HG03039 (cell line): ENCODE results near the gene CAV1.

Experiments
- ATAC-seq: cut with Tn5 transposase; IDR thresholded peaks from one replicate; pipeline ENCODE4 v1.9.1; 2021; ENCODE audit warnings: mild to moderate bottlenecking, moderate library complexity; ENCODE audit not compliant: unreplicated experiment

The CAV1 gene

GRCh38 chr7:116553168-116553964 is 28.5 kb downstream of the CAV1 start:
- no peak for ATAC-seq

DNA sequence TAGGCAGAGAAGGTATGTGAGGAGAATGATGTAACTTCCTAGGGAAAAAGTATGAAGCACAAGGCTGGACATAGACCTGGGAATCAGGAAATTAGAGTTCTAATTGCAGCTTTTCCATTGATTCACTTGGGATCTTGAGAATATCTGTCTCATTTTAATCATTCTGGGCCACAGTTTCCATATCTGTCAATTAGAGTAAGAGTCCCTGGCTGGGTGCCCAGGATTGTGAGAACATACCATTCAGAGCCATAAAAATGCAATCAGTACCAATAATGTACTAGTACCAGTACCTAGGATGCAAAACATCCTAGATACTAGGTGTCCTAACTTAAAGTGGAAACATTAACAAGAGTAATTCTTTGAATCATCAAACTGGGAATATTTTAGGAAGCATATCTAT is 29.6 kb downstream of the CAV1 start:
- no peak for ATAC-seq

DNA sequence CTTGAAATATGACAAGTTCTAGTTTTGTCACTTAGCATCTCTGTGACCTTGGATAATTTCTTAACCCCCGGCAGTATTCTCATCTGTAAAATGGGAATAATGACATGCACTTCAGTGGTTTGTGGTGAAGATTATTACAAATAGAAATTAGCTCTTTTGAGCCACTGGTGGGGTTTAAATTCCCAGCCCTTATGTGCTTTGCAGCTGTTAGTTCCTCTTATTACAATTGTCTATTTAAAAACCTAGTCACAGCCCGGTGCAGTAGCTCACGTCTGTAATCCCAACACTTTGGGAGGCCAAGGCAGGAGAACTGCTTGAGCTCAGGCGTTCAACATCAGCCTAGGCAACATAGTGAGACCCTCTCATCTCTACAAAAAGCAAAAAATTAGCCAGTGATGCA is 30.1 kb downstream of the CAV1 start:
- no peak for ATAC-seq

DNA sequence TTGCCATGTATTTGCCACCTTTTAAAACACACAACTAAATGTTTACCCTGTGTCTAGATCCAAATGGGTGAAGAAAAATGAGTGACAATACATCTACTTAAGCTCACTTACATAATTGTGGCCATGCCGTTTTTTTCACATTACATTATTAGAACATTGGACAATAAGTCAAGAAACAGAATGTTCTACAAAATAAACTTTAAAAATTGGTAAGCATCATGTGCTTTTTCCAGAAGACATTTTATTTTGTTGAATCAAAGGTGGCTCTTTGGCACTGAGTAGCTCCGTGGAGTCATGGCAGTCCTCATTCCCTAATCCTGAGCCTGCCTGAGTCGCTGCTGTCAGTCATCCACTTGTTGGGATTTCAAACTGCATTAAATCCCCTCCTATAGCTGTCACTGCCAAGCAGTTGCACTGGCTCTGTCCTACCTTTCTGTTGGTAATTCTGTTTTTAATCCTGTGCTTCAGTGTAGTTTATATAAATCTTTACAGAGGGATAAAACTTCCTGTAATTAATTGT is 32.3 kb downstream of the CAV1 start:
- no peak for ATAC-seq

- no peak for ATAC-seq
Measured at GRCh38 chr7:116557901-116558300, 33.1 kb downstream of the CAV1 start.

- ATAC-seq: no peak
Measured at GRCh38 chr7:116560021-116560970, 35.5 kb downstream of the CAV1 start.

GRCh38 chr7:116561697-116562483 is 37.1 kb downstream of the CAV1 start:
- no peak for ATAC-seq

- ATAC-seq: no peak
Measured at GRCh38 chr7:116562529-116563121, 37.8 kb downstream of the CAV1 start.

GRCh38 chr7:116565981-116566380 is 41.1 kb downstream of the CAV1 start:
- ATAC-seq: no peak

DNA sequence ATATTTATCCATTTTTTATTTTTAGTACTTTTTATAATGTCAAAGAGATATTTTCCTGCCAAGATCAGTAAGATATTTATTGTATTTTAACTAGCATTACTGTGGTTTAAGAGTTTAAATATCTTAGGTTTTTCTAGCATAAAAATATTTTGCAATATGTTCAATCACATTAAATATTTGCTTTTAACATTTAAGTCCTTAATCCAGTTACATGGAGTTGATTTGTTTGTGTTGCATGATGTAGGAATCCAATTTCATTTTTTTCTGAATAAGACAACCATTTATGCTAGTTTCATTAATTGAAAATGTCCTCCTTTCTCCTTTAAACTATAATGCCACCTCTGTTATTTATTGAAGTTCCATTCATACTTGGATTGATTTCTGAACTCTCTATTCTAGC is 41.8 kb downstream of the CAV1 start:
- no peak for ATAC-seq

GRCh38 chr7:116569737-116570136 is 44.9 kb downstream of the CAV1 start:
- ATAC-seq: no peak

DNA sequence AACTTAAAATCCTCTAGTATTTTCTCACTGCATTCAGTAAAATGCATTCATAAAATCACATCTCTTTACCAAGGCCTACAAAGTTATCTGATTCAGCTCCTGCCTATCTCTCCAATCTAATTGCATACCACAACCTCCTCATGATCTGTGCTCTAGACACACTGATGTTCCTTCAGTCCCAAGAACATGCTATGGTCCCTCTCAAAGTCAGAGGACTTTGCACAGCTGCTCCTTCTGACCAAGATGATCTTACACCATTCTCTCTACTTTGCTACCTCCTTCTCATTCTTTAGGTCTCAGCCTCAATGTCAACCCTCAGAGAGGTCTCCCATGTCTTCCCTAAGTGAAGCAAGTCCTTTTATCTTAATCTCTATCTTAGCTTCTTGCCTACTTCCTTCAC is 45.5 kb downstream of the CAV1 start:
- no peak for ATAC-seq

GRCh38 chr7:116571037-116571436 is 46.2 kb downstream of the CAV1 start:
- ATAC-seq: no peak

GRCh38 chr7:116571552-116571951 is 46.7 kb downstream of the CAV1 start:
- no peak for ATAC-seq

DNA sequence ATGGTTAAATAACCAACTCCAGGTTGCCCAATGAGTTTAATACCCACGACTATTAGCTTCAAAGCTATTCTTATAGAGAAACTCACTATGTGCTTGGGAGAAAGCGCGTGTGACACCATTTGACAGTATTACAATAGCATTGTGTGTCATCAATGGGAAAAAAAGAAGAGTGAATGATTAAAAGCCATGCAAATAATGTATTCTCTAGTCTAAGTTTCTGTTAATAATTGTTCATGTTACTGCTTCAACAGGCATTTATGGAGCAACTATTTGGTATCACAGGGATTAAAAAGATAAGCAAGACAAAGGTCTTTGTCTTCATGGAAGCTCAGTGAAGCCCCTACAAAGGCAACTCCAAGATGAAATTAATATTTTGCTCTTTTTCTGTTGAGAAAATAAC is 47.2 kb downstream of the CAV1 start:
- no peak for ATAC-seq

GRCh38 chr7:116573541-116573940 is 48.7 kb downstream of the CAV1 start:
- ATAC-seq: no peak

DNA sequence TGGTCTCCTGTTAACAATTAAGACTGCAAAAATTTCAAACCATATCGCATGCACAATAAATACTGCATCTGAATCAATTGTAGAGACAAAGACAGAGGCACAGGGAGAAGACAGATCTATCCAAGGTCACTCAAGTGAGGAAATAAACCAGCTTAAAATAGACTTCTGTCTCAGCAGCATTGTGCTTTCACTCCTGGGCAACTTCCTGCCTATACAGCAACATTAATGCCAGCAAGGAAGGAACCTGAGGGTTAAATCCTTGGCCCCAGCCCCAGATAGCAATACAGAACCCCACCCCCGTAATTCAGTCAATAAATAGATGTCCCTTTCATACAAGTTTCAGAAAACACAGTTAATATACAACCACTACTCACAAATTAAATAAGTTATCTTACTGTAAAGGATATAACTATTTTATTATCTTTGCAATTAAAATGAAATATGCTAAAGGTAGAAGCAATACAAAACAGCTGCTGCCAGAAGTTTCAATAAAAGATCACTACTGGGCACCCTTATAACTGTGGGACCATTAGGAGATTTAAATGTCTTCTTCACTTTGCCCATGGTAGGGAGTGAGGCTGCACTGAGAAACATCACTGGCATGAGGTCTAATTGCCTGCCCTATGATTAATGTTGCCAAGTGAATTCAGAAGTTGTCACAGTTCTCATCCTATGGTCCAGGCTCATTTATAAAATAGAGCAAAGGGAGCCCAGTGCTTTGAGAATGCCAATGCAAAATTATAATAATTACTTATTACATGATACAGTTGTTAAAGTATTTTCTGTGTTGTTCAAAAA is 49.4 kb downstream of the CAV1 start:
- ATAC-seq: no peak

DNA sequence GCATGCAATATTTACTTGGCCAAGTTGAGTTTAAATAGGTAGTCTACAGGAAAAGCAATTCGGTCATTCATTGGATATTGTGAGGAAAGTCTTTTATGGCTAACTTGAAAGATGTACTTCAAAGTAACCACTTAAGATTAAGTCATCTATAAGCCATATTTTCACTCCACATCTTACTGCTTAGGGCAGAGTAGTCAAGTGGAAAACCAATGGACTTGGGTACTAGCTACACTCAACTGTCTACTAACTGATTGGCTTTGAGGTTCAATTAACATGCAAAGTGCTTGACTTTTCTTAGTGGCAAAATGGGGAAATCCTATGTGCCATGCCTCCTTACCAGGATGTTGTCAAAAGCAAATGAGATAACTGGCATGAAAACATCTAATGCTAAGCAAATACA is 51.0 kb downstream of the CAV1 start:
- no peak for ATAC-seq

DNA sequence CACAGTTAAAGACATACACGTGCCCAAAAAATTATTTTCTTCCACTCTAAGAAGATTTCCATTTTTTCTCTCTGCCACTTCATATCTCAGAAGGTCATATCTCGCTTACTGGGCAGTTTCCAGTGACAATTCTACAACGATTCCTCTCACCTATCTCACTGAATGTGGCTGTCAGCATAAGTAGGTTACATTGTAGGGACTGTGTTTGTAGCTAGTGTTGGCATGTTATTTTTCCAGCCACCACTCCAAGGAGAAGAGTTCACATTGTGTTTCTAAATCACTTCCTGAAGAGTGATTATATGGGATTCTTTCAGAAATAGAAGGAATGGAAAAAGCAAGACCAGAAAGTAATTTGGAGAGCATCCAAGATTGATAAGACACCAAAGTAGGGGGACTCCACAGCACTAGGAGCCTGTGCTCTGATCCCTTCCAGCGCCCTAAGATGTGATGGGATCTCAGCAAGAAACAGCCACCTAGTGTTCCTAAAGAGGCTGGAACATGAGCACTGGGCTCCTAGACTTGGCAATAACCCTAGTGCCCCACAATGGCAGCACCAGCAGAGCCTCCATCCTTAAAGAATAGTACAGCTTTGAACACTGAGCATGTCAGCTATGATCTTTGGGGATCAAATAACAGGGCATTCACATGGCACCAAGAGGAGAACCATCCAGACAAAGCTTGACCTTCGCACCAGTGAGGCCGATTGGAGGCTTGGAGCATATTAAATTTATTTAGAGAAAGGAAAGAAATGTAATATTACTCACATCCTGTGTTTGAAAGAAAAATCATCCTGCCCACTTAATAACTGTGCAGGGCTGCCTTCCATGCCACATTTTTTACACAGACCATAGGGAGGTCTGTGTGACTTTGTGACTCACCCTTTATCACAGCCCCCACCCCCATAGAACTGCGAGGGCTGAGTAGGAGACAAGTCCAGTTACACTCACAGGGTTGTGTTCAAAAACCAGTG is 51.8 kb downstream of the CAV1 start:
- no peak for ATAC-seq
